SJSA1 (cell line): ENCODE results near the gene KRT80. TPM values are rescaled to one million over a fixed set of nuclear protein-coding genes. Genes with fewer than 3 reads are reported as not detected.

Experiments used
- DNase-seq, 2 experiments: peaks; one replicate each; pipeline ENCODE4 v3.0.0-alpha.2; 2015 to 2020; ENCODE audit warnings: low spot score in 2 of 2, low read depth in 1 of 2
- H3K27ac ChIP-seq: fragments of 250-450 bp; sonication (Bioruptor Pico); 2 replicates; pipeline ENCODE4 v1.5.1; 2020; ENCODE audit warnings: mild to moderate bottlenecking, moderate library complexity
- H3K27me3 ChIP-seq: fragments of 250-450 bp; sonication (Bioruptor Pico); replicated peaks from 2 replicates; pipeline ENCODE4 v1.5.1; 2020; ENCODE audit warnings: mild to moderate bottlenecking, moderate library complexity
- H3K36me3 ChIP-seq: fragments of 250-450 bp; sonication (Bioruptor Pico); 2 replicates; pipeline ENCODE4 v1.5.1; 2020; ENCODE audit warnings: mild to moderate bottlenecking
- H3K4me1 ChIP-seq: fragments of 250-450 bp; sonication (Bioruptor Pico); replicated peaks from 2 replicates; pipeline ENCODE4 v1.6.1; 2021; ENCODE audit warnings: mild to moderate bottlenecking
- H3K4me3 ChIP-seq: fragments of 250-450 bp; sonication (Bioruptor Pico); 2 replicates; pipeline ENCODE4 v1.5.1; 2020; ENCODE audit warnings: mild to moderate bottlenecking
- H3K9me3 ChIP-seq: fragments of 250-450 bp; sonication (Bioruptor Pico); replicated peaks from 2 replicates; pipeline ENCODE4 v1.5.1; 2020; ENCODE audit warnings: mild to moderate bottlenecking
- total RNA-seq: library from RNA; depleted of rRNA; stranded (reverse); fragments of >200 nt; shearing (Covaris generic); gene quantifications from 2 replicates; pipeline ENCODE4 v1.2.3, GENCODE V29; 2014

The KRT80 gene
- total RNA-seq, 1 experiment from 2014 or later: 4.0 TPM

DNA sequence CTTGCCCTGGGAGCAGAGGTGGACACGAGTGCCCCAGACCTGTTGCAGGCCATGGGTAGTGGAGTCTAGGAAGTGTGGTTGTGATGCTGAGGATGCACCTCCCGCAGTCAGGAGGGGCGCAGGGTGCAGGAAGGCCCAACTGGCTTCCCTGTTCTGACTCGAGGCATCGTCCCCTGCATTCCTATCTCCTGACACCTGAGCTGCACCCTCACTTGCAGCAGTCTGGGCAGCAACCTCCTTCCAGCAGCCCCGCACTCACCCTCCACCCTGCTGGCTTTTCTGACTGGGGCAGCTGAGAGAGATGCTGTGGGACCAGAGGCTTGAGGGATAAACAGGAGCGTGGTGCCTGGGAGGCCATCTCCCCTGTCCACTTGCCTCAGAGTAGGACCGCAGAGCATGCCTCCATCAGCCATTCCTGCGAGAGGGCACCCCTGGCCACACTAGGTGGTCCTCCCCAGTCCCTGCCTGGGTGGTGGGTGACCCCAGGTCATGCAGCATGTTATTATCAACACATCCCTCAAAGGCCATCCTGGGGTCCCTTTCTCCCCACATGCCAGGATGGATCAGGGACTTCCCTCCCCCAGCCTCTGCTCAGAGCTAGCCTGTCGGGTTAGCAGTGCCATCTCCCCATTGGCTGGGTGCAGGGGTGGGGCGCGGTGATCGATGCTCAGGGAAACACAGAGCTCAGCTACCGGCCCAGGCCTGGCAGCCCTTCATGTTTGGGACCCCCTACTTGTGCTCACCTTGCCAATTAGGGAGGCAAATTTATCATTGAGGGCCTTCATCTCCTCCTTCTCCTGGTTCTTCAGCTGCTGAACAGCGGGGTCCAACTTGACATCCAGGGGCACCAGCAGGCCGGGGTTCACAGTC, 719 bp downstream of the KRT80 start:
- peaks cover 93% of the 10 kb centered on the region for H3K4me1 ChIP-seq
- H3K36me3 ChIP-seq: no peaks in the 10 kb centered on the region
- peak; percentile 86 to 87 for DNase-seq
- peak overlapping the region; percentile 91 for H3K27ac ChIP-seq
- H3K4me3 ChIP-seq: peak overlapping the region; percentile 3; the same call in 1 of the 2 replicates
- no peaks in the 10 kb centered on the region for H3K9me3 ChIP-seq
- H3K27me3 ChIP-seq: no peaks in the 10 kb centered on the region

DNA sequence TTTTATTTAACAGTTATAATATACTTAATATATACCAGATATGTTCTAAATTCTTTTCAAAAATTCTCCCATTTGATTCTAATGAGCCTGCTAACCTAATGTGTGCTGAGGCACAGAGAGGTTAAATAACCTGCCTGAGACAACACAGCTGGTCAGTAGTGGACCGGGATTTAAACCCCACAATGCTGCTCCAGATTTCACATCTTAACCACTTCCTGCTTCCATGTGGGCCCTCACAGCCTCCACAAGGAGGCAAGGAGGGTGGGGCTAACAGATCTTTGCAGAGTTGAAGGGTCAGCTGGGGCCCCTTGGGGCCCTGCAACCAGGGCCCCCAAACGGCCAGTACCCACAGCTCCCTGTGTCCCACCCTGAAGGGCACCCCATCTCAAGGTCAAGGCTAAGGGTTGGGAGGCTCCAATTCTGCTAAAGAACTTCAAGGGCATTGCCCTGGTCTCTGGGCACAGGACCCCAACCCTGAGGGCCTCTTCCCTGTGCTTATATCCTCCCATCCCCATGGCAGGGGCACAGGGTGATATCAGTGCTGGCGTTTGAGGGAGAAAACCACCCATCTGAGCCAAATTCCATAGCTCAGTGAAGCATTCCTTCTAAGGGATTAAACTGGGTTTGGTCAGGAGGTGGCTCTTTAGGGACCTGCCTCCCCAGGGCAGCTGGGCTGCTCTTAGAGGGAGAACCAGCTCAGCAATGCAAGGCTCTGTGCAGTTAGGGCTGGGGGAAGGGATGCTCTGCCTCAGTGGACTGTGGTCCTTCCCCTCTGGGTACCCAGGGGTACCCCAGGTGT, 2.2 kb downstream of the KRT80 start:
- H3K27me3 ChIP-seq: no peaks in the 10 kb centered on the region
- H3K4me3 ChIP-seq: no peak overlapping the region
- H3K27ac ChIP-seq: peak overlapping the region; percentile 91
- peaks cover 95% of the 10 kb centered on the region for H3K4me1 ChIP-seq
- no peaks in the 10 kb centered on the region for H3K9me3 ChIP-seq
- 0 out of 2 replicates have a peak, but pooled peaks cover 5% of the 10 kb centered on the region for H3K36me3 ChIP-seq
- DNase-seq: peak in 1 of 2 experiments; percentile 53

- peaks cover 90% of the 10 kb centered on the region for H3K4me1 ChIP-seq
- H3K36me3 ChIP-seq: 0 out of 2 replicates have a peak, but pooled peaks cover 5% of the 10 kb centered on the region
- H3K27me3 ChIP-seq: no peaks in the 10 kb centered on the region
- peak overlapping the region; percentile 91; the same call in 1 of the 2 replicates for H3K27ac ChIP-seq
- H3K9me3 ChIP-seq: no peaks in the 10 kb centered on the region
- no peak for DNase-seq
- no peak overlapping the region for H3K4me3 ChIP-seq
These were observed 3.2 kb downstream of the KRT80 start for GRCh38 chr12:52188658-52189057.

- Histone ChIP-seq H3K9me3 (no peaks in the 10 kb centered on the region), H3K4me3 (no peak overlapping the region), H3K36me3 (peaks cover 8% of the 10 kb centered on the region), H3K27ac (0 out of 2 replicates have a peak overlapping the region, but pooled peaks have one; percentile 50), H3K4me1 (peaks cover 90% of the 10 kb centered on the region), H3K27me3 (no peaks in the 10 kb centered on the region)
- no peak for DNase-seq
These were observed 4.2 kb downstream of the KRT80 start for GRCh38 chr12:52187640-52188039.

DNA sequence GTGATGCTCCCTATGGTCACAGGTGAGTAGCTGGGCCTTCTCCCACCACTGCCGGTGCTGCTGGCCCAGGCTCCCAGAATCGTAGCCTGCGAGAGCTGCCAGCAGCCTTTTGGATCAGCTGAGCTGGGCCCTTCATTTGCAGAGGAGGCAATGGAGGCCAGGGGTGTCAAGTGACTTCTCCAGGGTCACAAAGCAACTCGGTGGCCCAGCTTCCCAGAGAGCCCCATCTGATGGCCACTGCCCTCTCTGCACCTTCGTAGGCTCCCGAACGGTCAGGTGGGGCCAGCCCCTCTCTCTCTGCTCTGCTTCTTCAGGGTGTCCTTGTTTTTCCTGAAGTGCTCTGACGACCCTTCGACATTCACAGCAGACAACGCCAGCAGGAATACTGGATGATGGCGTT, 4.6 kb downstream of the KRT80 start:
- no peak for DNase-seq
- no peaks in the 10 kb centered on the region for H3K9me3 ChIP-seq
- H3K36me3 ChIP-seq: peaks cover 12% of the 10 kb centered on the region
- no peak overlapping the region for H3K4me3 ChIP-seq
- H3K4me1 ChIP-seq: peaks cover 90% of the 10 kb centered on the region
- H3K27me3 ChIP-seq: no peaks in the 10 kb centered on the region
- peak overlapping the region; percentile 50 for H3K27ac ChIP-seq

DNA sequence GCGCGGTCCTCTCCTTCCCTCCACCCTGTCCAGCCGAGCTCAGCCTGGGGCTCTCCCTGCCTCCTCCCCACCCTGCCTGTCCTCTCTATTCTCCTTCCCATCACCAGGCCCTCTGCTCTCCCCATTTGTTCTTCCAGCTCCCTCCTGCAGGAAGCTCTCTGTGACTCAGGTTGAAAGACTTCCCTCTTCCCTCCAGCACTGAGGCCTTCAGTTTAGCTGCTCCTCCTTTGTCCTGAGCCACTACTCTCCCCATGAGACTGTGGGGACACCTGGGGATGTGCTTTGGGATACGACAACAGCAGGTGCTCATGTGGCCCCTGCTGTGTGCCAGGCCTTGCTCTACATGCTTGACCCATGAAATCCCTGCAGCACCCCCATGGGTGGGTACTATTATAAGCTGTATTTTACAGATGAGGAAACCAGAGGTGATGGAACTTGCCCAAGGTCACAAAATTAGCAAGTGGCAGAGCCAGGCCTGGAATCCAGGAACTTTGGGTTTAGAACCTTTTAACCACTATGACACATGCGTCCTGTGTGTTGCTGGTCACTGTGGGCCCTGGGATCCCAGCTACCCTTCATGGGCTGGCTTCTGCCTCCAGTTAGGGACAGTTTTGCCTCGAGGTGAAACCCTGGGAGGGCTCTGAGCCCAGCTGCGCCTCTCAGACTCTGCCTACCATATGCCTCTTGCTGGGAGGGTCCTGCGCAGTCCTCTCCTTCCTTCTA, 5.5 kb downstream of the KRT80 start:
- peak; percentile 84 for DNase-seq
- H3K27me3 ChIP-seq: no peaks in the 10 kb centered on the region
- H3K36me3 ChIP-seq: peaks cover 13% of the 10 kb centered on the region
- no peak overlapping the region for H3K4me3 ChIP-seq
- H3K27ac ChIP-seq: peak overlapping the region; percentile 50
- H3K4me1 ChIP-seq: peaks cover 90% of the 10 kb centered on the region
- no peaks in the 10 kb centered on the region for H3K9me3 ChIP-seq

- no peak overlapping the region for H3K4me3 ChIP-seq
- H3K9me3 ChIP-seq: no peaks in the 10 kb centered on the region
- peaks cover 21% of the 10 kb centered on the region for H3K36me3 ChIP-seq
- H3K27ac ChIP-seq: peak overlapping the region; percentile 50
- no peak for DNase-seq
- peaks cover 88% of the 10 kb centered on the region for H3K4me1 ChIP-seq
- H3K27me3 ChIP-seq: no peaks in the 10 kb centered on the region
These were observed 6.3 kb downstream of the KRT80 start for GRCh38 chr12:52185400-52185967.

DNA sequence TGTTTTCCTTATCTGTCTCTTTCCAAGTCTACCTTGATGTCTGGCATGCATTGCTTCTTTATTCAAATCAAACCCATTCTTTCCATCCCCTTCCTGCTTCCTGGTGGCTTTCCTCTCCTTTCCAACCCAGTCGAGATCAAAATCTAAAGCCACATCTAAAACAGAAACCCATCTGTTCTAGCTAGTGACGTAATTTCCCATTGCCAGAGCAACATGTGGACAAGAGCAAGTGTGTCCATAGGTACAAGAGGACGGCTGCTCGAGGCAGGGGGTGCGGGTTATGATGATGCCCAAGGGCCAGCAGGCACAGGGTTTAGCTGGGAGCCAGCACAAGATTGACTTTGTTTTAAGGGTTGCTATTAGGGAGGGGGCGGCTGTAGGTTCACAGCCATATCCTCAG, 7.0 kb downstream of the KRT80 start:
- Histone ChIP-seq H3K9me3 (no peaks in the 10 kb centered on the region), H3K36me3 (peaks cover 28% of the 10 kb centered on the region), H3K4me3 (no peak overlapping the region), H3K27me3 (no peaks in the 10 kb centered on the region), H3K27ac (no peak overlapping the region), H3K4me1 (peaks cover 82% of the 10 kb centered on the region)
- no peak for DNase-seq

DNA sequence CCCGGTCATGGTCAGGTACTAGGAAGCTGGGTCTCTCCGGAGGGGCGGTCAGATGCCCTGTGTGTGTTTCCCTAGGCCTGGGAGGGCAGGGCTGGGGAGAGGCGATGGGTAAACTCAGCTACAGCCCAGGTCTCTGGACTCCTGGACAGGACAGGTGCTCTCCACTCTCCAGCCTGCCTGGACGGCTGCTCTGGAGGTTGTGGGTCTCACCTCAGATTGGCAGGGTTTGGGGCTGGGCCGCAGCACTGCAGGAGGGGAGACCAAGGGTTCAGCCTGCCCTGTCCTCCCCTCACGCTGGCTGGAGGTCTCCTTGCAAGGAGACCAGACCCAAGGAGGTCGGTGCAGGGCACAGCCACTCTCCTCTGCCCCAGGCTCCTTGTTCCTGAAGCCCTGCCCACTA, 7.8 kb downstream of the KRT80 start:
- Histone ChIP-seq H3K27ac (no peak overlapping the region), H3K9me3 (no peaks in the 10 kb centered on the region), H3K4me1 (peaks cover 73% of the 10 kb centered on the region), H3K27me3 (no peaks in the 10 kb centered on the region), H3K36me3 (peaks cover 30% of the 10 kb centered on the region), H3K4me3 (no peak overlapping the region)
- DNase-seq: no peak

DNA sequence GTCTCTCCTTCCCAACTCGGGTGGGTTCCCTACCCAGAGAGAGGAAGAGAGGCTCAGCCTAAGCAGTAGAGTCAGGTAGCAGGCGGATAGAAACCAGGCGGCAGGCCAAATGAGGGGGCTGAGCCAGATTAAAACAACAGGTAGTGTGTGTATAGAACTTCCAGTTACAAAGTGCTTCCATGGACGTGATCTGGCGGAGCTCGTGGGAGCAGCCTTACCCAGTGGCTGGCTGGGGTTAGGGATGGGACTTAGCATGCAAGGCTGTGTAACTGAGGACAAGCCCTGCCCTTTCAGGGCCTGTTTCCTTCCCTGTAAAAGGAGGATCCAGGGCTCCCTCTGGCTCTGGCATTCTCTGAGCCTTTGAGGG, 8.3 kb downstream of the KRT80 start:
- DNase-seq: no peak
- H3K4me3 ChIP-seq: no peak overlapping the region
- no peaks in the 10 kb centered on the region for H3K9me3 ChIP-seq
- H3K27ac ChIP-seq: 0 out of 2 replicates have a peak overlapping the region, but pooled peaks have one; percentile 18
- H3K36me3 ChIP-seq: peaks cover 30% of the 10 kb centered on the region
- H3K4me1 ChIP-seq: peaks cover 69% of the 10 kb centered on the region
- H3K27me3 ChIP-seq: no peaks in the 10 kb centered on the region

DNA sequence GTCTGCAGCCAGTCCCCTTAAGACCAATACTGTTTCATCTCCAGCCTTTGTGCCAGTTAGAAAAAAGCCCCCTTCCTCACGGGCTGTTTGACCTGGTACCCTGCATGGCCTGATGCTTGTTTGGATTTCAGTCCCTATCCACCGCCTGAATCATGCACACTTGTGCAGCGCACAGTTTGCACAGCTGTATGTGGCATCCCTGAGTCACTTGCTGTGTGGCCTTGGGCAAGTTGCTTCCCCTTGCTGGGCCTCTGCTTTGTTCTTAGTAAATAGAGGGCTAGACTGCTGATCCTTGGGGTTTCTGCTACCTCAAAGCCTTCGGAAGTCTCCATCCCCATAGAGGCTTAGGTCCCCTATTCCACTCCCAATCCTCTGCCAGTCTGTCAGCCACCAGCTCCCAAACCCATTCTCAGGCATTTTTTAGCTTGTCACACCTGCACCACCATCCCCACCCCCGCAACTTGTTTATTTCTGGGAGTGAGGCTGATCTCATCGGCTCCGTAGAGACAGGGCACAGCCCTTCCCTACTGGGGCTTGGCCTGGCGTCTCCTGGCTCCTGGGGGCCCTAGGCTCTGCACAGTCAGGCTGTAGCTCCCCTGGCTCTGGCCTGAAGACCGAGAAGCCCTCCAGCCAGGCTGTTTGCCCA, 8.8 kb downstream of the KRT80 start:
- peaks cover 64% of the 10 kb centered on the region for H3K4me1 ChIP-seq
- no peaks in the 10 kb centered on the region for H3K9me3 ChIP-seq
- DNase-seq: no peak
- H3K4me3 ChIP-seq: no peak overlapping the region
- H3K27ac ChIP-seq: 0 out of 2 replicates have a peak overlapping the region, but pooled peaks have one; percentile 18
- peaks cover 30% of the 10 kb centered on the region for H3K36me3 ChIP-seq
- H3K27me3 ChIP-seq: no peaks in the 10 kb centered on the region

- peaks cover 30% of the 10 kb centered on the region for H3K36me3 ChIP-seq
- peaks cover 60% of the 10 kb centered on the region for H3K4me1 ChIP-seq
- no peak for DNase-seq
- peak overlapping the region; percentile 60 for H3K27ac ChIP-seq
- no peaks in the 10 kb centered on the region for H3K27me3 ChIP-seq
- H3K4me3 ChIP-seq: no peak overlapping the region
- no peaks in the 10 kb centered on the region for H3K9me3 ChIP-seq
These were observed 9.4 kb downstream of the KRT80 start for GRCh38 chr12:52182384-52182783.

DNA sequence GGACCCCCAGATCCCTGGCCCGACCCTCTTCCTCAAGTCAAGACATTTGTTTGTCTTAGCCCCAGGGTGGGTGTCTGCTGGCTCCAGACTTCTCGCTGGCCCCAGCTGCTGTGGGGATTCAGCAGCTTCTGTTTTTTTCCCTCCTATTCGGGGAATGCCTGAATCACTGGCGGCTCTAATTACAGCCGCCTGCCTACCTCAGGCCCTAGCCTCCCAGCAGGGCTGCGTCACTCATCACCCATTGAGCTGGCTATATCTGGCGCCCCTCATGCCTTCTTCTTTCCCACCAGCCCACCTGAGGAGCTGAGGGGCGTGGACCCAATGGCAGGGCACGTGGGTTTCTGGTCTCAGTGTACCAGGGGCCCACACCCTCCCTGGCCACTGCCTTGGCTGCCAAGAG, 10.1 kb downstream of the KRT80 start:
- H3K4me1 ChIP-seq: peaks cover 60% of the 10 kb centered on the region
- H3K27ac ChIP-seq: peak overlapping the region; percentile 60
- no peaks in the 10 kb centered on the region for H3K27me3 ChIP-seq
- H3K4me3 ChIP-seq: no peak overlapping the region
- no peaks in the 10 kb centered on the region for H3K9me3 ChIP-seq
- peak; percentile 65 to 78 for DNase-seq
- peaks cover 37% of the 10 kb centered on the region for H3K36me3 ChIP-seq
